Panc1 (cell line): ENCODE results near the gene ATP2A3. TPM values are rescaled to one million over a fixed set of nuclear protein-coding genes. Genes with fewer than 3 reads are reported as not detected.

Source experiments
- ATAC-seq: fragments of 200-7000 bp; cut with Tn5 transposase; 2 replicates; pipeline ENCODE4 v1.9.1; 2020; ENCODE audit warnings: mild to moderate bottlenecking, moderate library complexity
- BruUV-seq: library from RNA; stranded (reverse); fragments of 400-500 nt; replicated peaks from 2 replicates; lab custom pipeline; 2021; lab: Mats Ljungman, UMichigan
- CTCF ChIA-PET: fragments of 300-600 bp; sonication (Branson Sonifier 250); formaldehyde crosslinking; loops from one replicate; lab custom pipeline; 2022; ENCODE audit warnings: antibody characterized with exemption; lab: Charles Lee
- POLR2A ChIA-PET: fragments of 300-600 bp; sonication (Branson Sonifier 250); formaldehyde crosslinking; loops from one replicate; lab custom pipeline; 2022; ENCODE audit warnings: antibody characterized with exemption; lab: Charles Lee
- DNase-seq: peaks from one replicate; pipeline ENCODE4 v3.0.0-alpha.2; 2010; ENCODE audit warnings: low read depth, low spot score
- H3K27ac ChIP-seq: 2 replicates; pipeline ENCODE4 v1.5.1; 2011; ENCODE audit warnings: mild to moderate bottlenecking, low read length, inconsistent platforms
- H3K27me3 ChIP-seq: fragments of 200-500 bp; sonication (Bioruptor generic); 2 replicates; pipeline ENCODE4 v1.6.0; 2014; ENCODE audit warnings: low read length, inconsistent platforms; ENCODE audit not compliant: control insufficient read depth, insufficient read depth
- H3K36me3 ChIP-seq: fragments of 200-500 bp; sonication (Bioruptor generic); 2 replicates; pipeline ENCODE4 v1.5.1; 2014; ENCODE audit warnings: inconsistent platforms, mild to moderate bottlenecking, low read length, moderate library complexity; ENCODE audit not compliant: control insufficient read depth, insufficient read depth
- H3K4me1 ChIP-seq: 2 replicates; pipeline ENCODE4 v1.5.1; 2011; ENCODE audit warnings: inconsistent platforms, mild to moderate bottlenecking, low read length, moderate library complexity; ENCODE audit not compliant: control insufficient read depth, insufficient read depth
- H3K4me3 ChIP-seq, 2 experiments: 2 replicates each; pipeline ENCODE4 v1.5.1; 2011 to 2012; ENCODE audit warnings: low read depth in 2 of 2, low read length in 2 of 2, mild to moderate bottlenecking in 2 of 2, inconsistent platforms in 1 of 2, moderate library complexity in 1 of 2
- H3K9me3 ChIP-seq: fragments of 200-500 bp; sonication (Bioruptor generic); 2 replicates; pipeline ENCODE4 v1.5.1; 2014; ENCODE audit warnings: low read depth, mild to moderate bottlenecking, inconsistent platforms, low read length, moderate library complexity; ENCODE audit not compliant: control insufficient read depth, insufficient read depth
- POLR2AphosphoS5 ChIP-seq: IDR thresholded peaks from 2 replicates; pipeline ENCODE4 v1.6.1; 2012; ENCODE audit warnings: mild to moderate bottlenecking, low read depth, low read length, moderate library complexity
- REST ChIP-seq, 2 experiments: IDR thresholded peaks; 2 replicates each; pipeline ENCODE4 v1.6.1; 2011 to 2012; ENCODE audit warnings: low read depth in 2 of 2, control low read depth in 1 of 2, low read length in 1 of 2, mild to moderate bottlenecking in 1 of 2, moderate library complexity in 1 of 2; ENCODE audit not compliant: insufficient read depth in 1 of 2
- SIN3A ChIP-seq: IDR thresholded peaks from 2 replicates; pipeline ENCODE4 v1.6.1; 2012; ENCODE audit warnings: low read depth, mild to moderate bottlenecking, low read length, moderate library complexity, borderline replicate concordance; ENCODE audit not compliant: insufficient read depth
- TCF7L2 ChIP-seq: IDR thresholded peaks from 2 replicates; pipeline ENCODE4 v1.6.1; 2011; ENCODE audit warnings: mild to moderate bottlenecking, low read depth, low read length, inconsistent platforms
- in situ Hi-C: cut with HindIII; loops from 2 replicates; pipeline ENCODE4 v1.10.0; 2016; ENCODE audit warnings: low sequenced_read_pairs, low pct_unique_long_range_greater_than_20kb
- intact Hi-C: fragments of 100-400 bp; cut with micrococcal nuclease; formaldehyde crosslinking; loops from one replicate; pipeline ENCODE4 v1.10.0; 2022; ENCODE audit not compliant: unreplicated experiment
- total RNA-seq: library from RNA; stranded (reverse); gene quantifications from one replicate; pipeline ENCODE4 v1.2.1, GENCODE V29; 2021; ENCODE audit not compliant: unreplicated experiment
- TF ChIP-seq, protein P1 (sequence below): fragments of 450-650 bp; IDR thresholded peaks from 2 replicates; pipeline ENCODE4 v1.5.1; 2017; ENCODE audit warnings: mild to moderate bottlenecking

The ATP2A3 gene
- total RNA-seq, 1 experiment from 2014 or later = 29.7 TPM

DNA sequence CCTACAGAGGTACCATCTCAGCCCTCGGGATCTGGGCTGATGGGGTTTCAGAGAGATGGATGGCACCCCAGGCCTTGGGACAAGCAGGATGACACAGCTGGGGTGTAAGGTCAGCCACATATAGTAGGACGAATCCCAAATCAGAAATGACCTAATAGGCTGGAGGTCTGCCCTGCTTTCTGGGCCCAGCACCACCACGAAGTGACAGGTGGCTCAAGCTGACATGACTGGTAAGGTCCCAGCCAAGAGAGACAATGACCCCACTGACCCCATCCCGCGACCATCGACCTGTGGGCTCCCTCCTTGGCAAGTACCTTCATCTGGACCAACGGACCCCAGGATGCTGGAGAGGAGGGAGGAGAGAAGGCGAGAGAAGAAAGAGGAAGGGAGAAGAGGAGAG, 87.0 kb downstream of the ATP2A3 start:
- intact Hi-C loops = no loop called here
- POLR2A ChIA-PET = no interaction called here
- TF ChIP-seq SIN3A (no peak), REST (IDR thresholded peaks at IDR 0.05; ENCODE audit: insufficient read depth in 1 of 2, low read depth in 2 of 2, low read length in 1 of 2) (no peak), TCF7L2 (no peak), POLR2AphosphoS5 (no peak)
- TF ChIP-seq, protein P1, sequence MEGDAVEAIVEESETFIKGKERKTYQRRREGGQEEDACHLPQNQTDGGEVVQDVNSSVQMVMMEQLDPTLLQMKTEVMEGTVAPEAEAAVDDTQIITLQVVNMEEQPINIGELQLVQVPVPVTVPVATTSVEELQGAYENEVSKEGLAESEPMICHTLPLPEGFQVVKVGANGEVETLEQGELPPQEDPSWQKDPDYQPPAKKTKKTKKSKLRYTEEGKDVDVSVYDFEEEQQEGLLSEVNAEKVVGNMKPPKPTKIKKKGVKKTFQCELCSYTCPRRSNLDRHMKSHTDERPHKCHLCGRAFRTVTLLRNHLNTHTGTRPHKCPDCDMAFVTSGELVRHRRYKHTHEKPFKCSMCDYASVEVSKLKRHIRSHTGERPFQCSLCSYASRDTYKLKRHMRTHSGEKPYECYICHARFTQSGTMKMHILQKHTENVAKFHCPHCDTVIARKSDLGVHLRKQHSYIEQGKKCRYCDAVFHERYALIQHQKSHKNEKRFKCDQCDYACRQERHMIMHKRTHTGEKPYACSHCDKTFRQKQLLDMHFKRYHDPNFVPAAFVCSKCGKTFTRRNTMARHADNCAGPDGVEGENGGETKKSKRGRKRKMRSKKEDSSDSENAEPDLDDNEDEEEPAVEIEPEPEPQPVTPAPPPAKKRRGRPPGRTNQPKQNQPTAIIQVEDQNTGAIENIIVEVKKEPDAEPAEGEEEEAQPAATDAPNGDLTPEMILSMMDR = no peak
- H3K4me1 ChIP-seq = no peaks in the 10 kb centered on the region
- in situ Hi-C loops = no loop called here
- no peak overlapping the region for H3K27ac ChIP-seq
- no peaks in the 10 kb centered on the region for H3K9me3 ChIP-seq
- H3K4me3 ChIP-seq = no peak overlapping the region
- CTCF ChIA-PET = no interaction called here
- no TSS peak for BruUV-seq
- no peaks in the 10 kb centered on the region for H3K36me3 ChIP-seq
- ATAC-seq (no peak), DNase-seq (no peak)
- no peaks in the 10 kb centered on the region for H3K27me3 ChIP-seq

DNA sequence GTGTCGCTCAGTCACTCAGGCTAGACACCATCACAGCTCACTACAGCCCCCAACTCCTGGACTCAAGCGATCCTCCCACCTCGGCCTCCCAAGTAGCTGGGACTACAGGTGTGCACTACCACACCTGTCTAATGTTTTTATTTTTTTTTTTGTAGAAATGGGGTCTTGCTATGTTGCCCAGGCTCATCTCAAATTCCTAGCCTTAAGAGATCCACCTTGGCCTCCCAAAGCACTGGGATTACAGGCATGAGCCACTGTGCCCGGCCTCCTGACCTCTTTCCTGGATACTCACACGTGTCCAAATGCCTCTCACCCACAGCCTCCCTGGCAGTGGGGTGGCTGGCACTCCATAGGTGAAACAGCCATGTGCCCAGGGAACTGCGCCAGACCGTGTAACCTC, 88.9 kb downstream of the ATP2A3 start:
- BruUV-seq = no TSS peak
- TF ChIP-seq REST (IDR thresholded peaks at IDR 0.05; ENCODE audit: insufficient read depth in 1 of 2, low read depth in 2 of 2, low read length in 1 of 2) (no peak), SIN3A (no peak), TCF7L2 (no peak), POLR2AphosphoS5 (no peak)
- TF ChIP-seq, protein P1 = no peak
- Histone ChIP-seq H3K9me3 (no peaks in the 10 kb centered on the region), H3K36me3 (no peaks in the 10 kb centered on the region), H3K27me3 (no peaks in the 10 kb centered on the region), H3K4me1 (no peaks in the 10 kb centered on the region), H3K4me3 (no peak overlapping the region), H3K27ac (no peak overlapping the region)
- DNase-seq (no peak), ATAC-seq (no peak)
- POLR2A ChIA-PET = no interaction called here
- CTCF ChIA-PET = no interaction called here
- intact Hi-C loops (no loop called here), in situ Hi-C loops (no loop called here)

Other genes with a start within 250 kb of the ATP2A3 start
- gene HASPIN, start 240.5 kb downstream of the ATP2A3 start, total RNA-seq = 10.6 TPM
- gene ITGAE, start 163.2 kb downstream of the ATP2A3 start, total RNA-seq = 20.9 TPM
- 28.1 TPM for gene NCBP3, start 118.2 kb downstream of the ATP2A3 start, total RNA-seq
- gene CAMKK1, start 71.4 kb downstream of the ATP2A3 start, total RNA-seq = 6.7 TPM
- gene P2RX1, start 48.0 kb downstream of the ATP2A3 start, total RNA-seq = not detected
- 28.4 TPM for gene ZZEF1, start 178.6 kb upstream of the ATP2A3 start, total RNA-seq
- 13.7 TPM for gene CYB5D2, start 178.8 kb upstream of the ATP2A3 start, total RNA-seq